ENCODE measurements around the gene CRTC2. TPM values are rescaled to one million over a fixed set of nuclear protein-coding genes. Genes with fewer than 3 reads are reported as not detected.

Gene CRTC2
- total RNA-seq, 1 experiment from 2014 or later = 15.5 TPM

DNA sequence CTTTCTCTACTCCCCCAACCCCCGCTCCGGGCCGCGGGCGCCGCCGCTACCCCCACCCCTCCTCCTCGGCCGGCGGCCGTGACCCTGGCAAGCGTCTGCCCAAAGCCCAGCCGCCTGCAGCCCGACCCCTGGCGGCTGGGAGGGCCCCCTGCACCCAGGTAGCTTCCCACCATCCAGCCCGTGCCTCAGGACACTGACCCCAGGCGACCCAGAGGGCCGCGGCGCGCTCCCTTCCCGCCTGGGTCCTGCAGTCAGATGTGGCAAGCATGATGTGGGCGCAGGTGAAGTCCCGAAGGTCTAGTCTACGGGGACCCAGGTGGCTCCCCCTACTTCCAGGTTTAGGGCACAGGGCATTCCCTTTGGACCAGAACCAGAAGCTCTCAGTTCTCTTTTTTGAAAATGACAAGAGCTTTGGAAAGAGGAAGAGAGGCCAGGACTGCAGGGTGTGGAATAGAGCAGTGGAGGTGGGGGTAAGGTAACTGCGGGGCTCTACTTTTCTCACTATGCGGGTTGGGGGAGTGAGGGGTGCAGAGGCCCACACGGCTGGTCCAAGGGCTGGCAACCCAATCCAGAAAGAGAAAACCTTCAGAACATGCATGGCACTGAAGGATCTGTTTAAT lies 11.7 kb downstream of the CRTC2 start, which contains the start of gene DENND4B:
Gene DENND4B, minus strand, starts transcription at position 97 of the 620 bp plus-strand sequence. CDS start 2,344 bp downstream, outside the sequence.
- DNase-seq (ENCODE audit: low spot score) = peak; percentile 85

DNA sequence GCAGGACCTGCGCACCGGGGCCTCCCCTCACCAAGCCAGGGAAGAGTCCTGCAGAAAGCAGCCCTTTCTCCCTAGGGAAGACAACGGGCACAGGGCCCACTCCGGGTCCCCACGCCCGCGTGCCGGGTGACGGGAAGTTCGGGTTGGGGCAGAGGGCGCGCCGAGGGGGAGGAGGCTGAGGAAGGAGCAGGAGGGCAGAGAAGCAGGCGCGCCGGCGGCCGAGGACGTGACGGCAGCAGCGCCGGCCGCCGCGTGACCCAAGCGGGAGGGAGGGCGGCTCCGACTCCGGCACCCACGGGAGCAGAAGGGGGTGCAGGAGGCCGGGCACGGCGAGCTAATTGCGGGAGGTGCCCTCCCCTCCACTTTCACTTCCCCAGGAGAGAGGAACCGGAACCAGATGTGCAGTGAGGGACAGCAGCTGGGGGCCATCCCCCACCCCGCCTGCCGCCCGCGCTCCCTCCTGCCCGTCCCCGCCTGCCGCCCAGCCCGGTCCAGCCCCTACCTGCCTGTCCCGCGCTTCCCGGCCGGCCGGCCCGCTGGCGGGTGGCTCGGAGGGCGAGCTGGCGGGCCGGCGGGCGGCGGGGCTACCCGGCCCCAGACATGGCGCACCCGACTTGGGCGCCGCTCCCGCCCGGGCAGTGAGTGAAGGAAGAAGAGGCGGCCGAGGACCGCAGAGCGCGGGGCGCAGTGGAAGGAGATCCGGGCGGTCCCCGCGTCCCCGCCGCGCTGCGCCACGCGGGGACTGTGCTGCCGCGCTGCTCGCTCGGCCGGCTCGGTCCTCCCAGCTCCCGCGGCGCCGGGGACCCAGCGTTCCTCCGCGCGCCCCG lies 12.4 kb downstream of the CRTC2 start:
- DNase-seq (ENCODE audit: low spot score) = peak; percentile 65

GRCh38 chr1:153945131-153945794 lies 13.1 kb downstream of the CRTC2 start:
- DNase-seq (ENCODE audit: low spot score) = peak; percentile 41

GRCh38 chr1:153944827-153945117 lies 13.6 kb downstream of the CRTC2 start:
- no peak for DNase-seq (ENCODE audit: low spot score)

DNA sequence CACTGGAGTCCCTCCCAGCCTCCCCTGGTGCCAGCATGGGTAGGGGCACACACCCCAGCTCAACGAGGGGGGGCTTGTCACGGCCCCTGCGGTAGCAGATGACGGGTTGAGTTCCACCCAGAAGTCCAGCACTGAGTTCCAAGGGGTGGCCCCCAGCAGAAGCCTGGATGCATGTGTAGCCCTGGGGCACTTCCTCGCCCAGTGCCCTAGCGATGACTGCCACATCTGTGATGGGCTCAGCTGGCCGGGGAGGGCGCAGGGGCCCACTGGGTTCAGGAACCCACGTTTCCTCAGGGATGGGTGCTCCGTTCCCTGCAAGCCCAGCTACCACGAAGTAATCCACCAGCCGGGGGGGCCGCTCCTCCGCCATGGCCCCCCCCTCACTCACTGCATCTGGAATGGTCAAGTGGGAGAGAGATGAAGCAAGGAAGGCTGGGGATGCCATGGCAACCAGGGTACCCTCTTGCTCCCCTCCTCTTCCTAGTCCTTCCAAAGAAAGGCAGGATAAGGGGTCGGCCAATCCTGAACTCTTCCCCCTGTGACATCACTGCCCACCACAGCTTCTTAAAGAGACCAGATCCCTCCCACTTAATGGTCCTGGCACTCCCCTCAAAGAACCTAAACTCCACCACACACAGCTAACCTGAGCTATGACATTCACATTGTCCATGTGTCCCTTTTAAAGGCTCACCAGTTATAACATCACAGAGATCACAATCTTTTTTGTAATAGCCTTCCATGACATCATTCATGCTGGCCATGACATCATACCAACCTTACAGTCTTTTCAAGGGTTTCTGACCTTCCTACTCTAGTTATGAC lies 14.2 kb downstream of the CRTC2 start:
- no peak for DNase-seq (ENCODE audit: low spot score)

- DNase-seq (ENCODE audit: low spot score) = no peak
Measured at GRCh38 chr1:153942766-153943549, 15.5 kb downstream of the CRTC2 start.

DNA sequence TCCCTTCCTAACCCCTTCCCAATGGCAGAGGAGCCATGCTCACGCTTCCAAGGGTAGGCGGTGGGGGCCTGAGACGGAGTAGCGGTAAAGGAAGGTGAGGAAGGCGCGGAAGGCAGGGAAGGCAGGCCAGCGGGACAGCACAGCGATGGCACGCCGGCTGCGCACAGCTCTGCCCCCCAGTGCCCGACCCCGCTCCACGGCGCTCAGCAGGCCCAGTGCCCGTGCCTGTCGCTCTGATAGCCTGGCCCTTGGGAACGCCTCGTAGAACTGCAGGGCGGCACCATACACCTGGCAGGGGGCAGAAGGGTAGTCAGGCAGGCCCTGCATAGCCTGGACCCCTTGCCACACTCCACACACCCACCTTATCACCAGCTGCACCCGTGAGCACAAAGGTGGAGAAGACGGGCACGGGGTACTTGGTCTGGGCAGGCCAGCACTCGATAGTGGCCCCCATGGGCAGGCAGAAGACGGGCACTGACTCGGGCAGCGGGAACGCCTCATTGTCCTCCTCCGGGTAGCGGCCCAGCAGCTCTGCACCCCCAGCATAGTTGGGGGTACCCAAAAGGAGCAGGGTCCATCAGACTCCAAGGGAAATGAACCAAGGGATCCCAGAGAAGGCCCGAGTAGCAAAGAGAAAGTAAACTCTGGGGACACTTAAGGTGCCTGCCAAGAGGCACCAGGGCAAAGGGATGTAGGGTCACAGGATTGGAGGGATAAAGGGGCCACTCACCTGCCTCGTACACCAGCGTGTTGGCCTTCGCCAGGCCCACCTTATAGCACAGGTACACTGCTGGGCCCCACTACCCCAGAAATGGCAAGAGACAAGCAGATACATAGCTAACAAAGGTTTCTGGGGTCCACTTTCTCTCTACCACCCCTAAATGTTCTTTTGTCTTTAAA lies 16.3 kb downstream of the CRTC2 start:
- DNase-seq (ENCODE audit: low spot score) = no peak

DNA sequence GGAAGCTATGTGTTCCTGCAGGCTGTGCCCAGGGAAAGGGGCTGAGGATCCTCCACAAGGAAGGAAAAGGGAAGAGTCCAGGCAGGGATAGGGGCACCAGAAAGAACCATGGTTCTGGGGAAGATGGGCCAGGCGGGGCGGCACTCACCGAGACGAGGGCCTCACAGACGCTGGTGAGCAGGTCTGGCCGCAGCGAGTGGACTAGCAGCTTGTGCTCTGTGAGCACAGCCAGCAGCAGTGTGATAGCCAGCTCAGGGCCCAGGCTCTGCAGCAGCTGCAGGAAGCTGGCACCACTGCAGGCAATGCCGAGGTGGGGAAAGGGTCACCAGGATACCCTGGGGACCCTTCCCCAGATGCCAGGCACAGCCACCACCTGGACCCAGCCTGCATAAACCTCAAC lies 17.7 kb downstream of the CRTC2 start:
- no peak for DNase-seq (ENCODE audit: low spot score)

DNA sequence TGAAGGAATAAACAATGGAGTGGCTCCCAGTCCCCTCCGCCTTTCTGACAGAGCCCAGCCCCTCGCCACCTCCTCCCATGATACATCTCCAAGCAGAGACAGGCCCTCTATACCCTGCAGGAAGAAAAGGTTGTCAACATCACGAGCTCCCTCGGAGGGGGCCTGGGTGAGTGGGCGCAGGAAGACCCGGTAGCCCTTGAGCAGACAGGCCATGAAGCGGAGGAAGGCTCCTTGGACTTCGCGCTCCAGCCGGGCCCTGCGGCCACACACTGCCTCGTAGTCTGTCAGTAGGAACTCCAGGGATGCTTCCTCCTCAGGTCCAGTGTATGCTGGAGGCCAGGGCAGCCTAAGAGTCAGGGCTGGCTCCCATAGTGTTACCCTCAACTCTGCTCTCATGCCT lies 18.9 kb downstream of the CRTC2 start:
- no peak for DNase-seq (ENCODE audit: low spot score)

GRCh38 chr1:153938996-153939395 lies 19.4 kb downstream of the CRTC2 start:
- no peak for DNase-seq (ENCODE audit: low spot score)

- DNase-seq (ENCODE audit: low spot score) = no peak
Measured at GRCh38 chr1:153937331-153937730, 21.1 kb downstream of the CRTC2 start.

DNA sequence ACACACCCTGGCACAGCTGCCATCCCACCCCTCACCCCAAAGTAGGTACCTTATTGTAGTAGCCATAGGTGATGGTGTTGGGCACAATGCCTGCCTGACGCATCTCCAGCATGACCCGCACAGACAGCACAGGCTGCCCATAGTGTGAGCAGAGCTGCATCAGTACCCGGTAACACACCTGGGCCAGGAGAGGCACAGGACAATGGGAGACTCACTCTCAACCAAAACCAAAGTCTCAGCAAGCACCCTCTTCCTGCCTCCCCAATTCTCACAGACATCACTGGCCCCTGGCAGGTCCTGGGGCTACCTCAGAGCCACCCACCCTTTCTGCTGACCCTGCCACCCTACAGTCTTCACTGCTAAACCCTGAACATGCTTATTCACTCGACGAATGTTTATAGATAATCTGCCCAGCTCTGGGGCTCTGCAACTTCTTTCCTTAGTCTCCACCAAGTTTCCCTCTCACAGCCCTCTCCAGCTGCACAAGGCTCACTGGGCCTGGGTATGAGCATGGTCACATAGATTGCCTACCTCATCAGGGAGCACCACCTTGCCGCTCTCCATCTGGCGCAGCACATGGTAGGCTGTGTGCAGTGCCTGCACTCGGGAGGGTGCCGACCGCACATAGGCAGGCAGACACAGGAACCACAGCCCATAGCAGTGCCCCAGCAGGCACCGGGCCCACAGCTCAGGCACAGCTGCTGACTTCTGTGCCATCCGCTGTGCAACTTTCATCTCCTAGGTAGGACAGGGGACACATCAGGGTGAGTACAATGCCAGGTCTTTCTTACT lies 22.2 kb downstream of the CRTC2 start:
- no peak for DNase-seq (ENCODE audit: low spot score)

- no peak for DNase-seq (ENCODE audit: low spot score)
Measured at GRCh38 chr1:153934746-153935145, 23.7 kb downstream of the CRTC2 start.

- no peak for DNase-seq (ENCODE audit: low spot score)
Measured at GRCh38 chr1:153933955-153934354, 24.5 kb downstream of the CRTC2 start.

DNA sequence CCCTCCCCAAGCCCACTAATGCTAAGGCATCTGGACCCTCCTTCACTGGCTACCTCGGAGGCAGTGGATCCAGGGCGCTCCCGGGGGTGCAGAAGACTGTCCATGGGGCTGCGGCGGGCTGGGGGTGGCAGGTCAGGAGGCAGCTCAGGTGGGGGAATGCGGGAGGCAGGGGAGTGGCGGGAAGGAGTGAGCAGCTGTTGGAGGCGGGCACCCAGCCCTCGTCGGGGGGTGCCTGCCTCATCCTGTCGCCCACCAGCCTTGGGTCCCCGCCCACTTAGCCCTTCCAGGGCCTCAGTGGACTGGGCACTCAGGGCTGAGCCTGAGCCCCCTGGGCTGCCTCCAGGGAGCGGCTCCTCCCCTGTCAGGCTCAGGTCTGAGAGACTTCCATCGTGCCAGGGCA lies 25.0 kb downstream of the CRTC2 start:
- no peak for DNase-seq (ENCODE audit: low spot score)

DNA sequence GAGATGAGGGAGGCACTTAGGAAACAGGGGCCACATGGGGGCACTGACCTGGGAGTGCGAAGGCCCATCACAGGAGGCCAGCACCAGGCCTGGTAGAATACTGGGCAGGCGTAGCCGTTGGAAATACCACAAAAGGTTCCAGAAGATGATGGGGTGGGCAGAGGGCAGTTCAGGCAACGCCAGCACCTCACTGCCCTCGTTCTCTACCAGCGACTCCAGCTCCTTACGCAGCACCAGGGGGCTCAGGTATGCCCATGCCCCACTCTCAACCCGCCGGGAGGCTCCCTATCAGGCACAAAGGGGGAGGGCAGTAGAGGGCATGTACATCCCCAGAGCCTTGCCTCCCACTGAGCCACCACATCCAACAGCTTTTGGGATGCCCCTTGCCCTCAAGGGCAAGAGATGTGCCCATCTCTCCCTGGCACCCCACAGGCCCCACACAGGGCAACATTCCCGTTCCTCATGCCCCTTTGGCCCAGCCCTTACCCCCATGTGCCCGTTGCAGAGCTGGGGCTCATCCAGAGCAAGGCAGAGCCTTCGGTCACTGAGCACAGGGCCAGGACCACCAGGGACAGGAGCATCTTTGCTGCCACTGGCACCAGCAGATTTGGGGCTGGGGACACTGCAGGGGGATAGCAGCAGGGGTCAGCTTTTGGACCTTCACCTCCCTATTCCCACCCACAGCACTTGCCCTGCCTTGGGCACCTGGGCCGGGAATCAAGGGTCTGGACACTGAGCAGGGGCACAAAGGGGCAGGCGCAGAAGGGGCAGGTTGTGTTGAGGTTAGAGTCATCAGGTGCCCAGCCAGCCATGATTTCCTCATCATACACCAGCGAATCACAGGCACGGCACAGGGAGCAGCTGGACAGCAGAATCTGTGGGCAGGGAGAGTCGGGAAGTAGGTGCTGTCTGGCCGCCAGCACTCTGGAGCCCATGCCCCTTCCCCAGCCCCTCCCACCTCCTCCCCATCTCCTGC lies 26.0 kb downstream of the CRTC2 start:
- DNase-seq (ENCODE audit: low spot score) = no peak

DNA sequence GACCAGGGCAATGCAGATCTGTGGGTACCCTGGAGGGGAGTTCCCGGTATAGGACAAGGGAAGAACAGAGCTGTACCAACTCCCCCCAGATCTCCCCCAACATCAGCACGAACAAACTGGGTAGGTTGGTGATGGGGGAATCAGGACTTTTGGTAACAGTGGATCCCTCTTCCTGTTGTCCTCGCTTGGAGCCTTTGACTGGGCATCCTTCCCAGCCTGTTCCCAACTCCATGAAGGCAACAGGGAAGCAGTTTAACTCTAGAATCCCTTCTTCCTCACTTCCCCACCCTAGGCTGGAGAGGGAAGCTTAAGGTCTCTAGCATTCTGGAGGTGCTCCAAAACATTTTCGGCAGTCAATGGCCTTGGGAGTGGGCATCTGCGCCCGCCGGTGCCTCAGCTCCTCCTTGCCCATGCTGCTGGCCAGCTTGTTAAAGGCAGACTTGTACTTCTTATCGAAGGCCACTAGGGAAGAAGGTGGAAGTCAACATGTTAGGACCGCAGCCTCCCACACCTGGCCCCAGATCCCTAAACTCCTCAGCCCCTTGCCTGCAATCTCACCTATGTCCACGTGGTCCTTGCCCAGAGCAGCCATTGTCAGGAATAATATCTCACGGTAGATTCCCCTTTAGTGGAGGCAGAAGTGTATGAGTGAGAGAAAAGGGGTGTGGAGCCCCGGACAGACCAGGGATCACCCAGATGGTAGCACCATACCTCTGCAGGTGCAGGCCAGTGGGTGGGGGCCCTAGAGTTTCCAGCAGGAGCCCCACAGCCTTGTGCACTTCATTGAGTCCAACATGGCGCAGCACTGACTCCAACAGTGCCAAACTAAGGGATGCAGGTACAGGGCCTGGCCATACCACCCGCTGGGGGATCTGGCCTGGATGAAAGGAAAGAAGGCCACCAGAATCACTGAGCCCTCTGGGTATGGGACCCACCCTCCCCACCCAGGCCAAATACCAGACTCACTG lies 28.1 kb downstream of the CRTC2 start:
- DNase-seq (ENCODE audit: low spot score) = no peak

All from HT-29 (cell line).